PC-3 (cell line): ENCODE data around the gene ICAM1. TPM values are rescaled to one million over a fixed set of nuclear protein-coding genes. Genes with fewer than 3 reads are reported as not detected.
A peak's percentile ranks its signal among the peaks of the same experiment; 100 is the strongest.

Experiments used
- ATAC-seq: fragments of 200-7000 bp; cut with Tn5 transposase; 2 replicates; pipeline ENCODE4 v1.9.1; 2020; ENCODE audit warnings: mild to moderate bottlenecking, moderate library complexity
- BruUV-seq: library from RNA; stranded (reverse); fragments of 400-500 nt; replicated peaks from 2 replicates; lab custom pipeline; 2021; lab: Mats Ljungman, UMichigan
- CTCF ChIA-PET: fragments of 300-600 bp; sonication (Branson Sonifier 250); formaldehyde crosslinking; loops from one replicate; lab custom pipeline; 2022; ENCODE audit warnings: antibody characterized with exemption; lab: Charles Lee
- POLR2A ChIA-PET: fragments of 300-600 bp; sonication (Branson Sonifier 250); formaldehyde crosslinking; loops from one replicate; lab custom pipeline; 2022; ENCODE audit warnings: antibody characterized with exemption; ENCODE audit not compliant: unreplicated experiment; lab: Charles Lee
- DNase-seq: peaks from one replicate; pipeline ENCODE4 v3.0.0-alpha.2; 2015
- H2AFZ ChIP-seq: fragments of 300-600 bp; sonication (generic); 2 replicates; pipeline ENCODE4 v1.6.0; 2016; ENCODE audit warnings: antibody characterized with exemption, low read length
- H3F3A ChIP-seq: fragments of 300-600 bp; sonication (generic); one replicate; pipeline ENCODE4 v1.6.0; 2017; ENCODE audit warnings: antibody characterized with exemption, low read length, control low read depth, mild to moderate bottlenecking; ENCODE audit not compliant: unreplicated experiment
- H3K27ac ChIP-seq: fragments of 300-600 bp; sonication (generic); 2 replicates; pipeline ENCODE4 v1.5.1; 2016; ENCODE audit warnings: mild to moderate bottlenecking, low read length
- H3K27me3 ChIP-seq: fragments of 300-600 bp; sonication (generic); 2 replicates; pipeline ENCODE4 v1.6.1; 2016; ENCODE audit warnings: low read length, mixed read lengths
- H3K36me3 ChIP-seq: fragments of 300-600 bp; sonication (generic); 2 replicates; pipeline ENCODE4 v1.6.1; 2016; ENCODE audit warnings: low read depth, mixed run types, low read length, mixed read lengths
- H3K4me1 ChIP-seq: fragments of 300-600 bp; sonication (generic); 2 replicates; pipeline ENCODE4 v1.5.1; 2016; ENCODE audit warnings: low read length; ENCODE audit not compliant: insufficient read depth
- H3K4me2 ChIP-seq: fragments of 300-600 bp; sonication (generic); 2 replicates; pipeline ENCODE4 v1.6.0; 2016; ENCODE audit warnings: low read length
- H3K4me3 ChIP-seq: fragments of 300-600 bp; sonication (generic); 2 replicates; pipeline ENCODE4 v1.5.1; 2016; ENCODE audit warnings: mild to moderate bottlenecking, low read length, mixed read lengths
- H3K79me2 ChIP-seq: fragments of 300-600 bp; sonication (generic); 2 replicates; pipeline ENCODE4 v1.6.1; 2017; ENCODE audit warnings: low read length, mixed read lengths
- H3K9ac ChIP-seq: fragments of 300-600 bp; sonication (generic); 2 replicates; pipeline ENCODE4 v1.6.0; 2016; ENCODE audit warnings: mild to moderate bottlenecking, low read length
- H3K9me2 ChIP-seq: fragments of 300-600 bp; sonication (generic); replicated peaks from 2 replicates; pipeline ENCODE4 v1.6.1; 2016; ENCODE audit warnings: mixed run types, low read length, mixed read lengths
- H3K9me3 ChIP-seq: fragments of 300-600 bp; sonication (generic); 2 replicates; pipeline ENCODE4 v1.6.1; 2016; ENCODE audit warnings: low read length, mixed read lengths
- H4K20me1 ChIP-seq: fragments of 300-600 bp; sonication (generic); 2 replicates; pipeline ENCODE4 v1.6.1; 2016; ENCODE audit warnings: low read length, mixed read lengths
- EZH2 ChIP-seq: fragments of 300-600 bp; sonication (generic); IDR thresholded peaks from one replicate; pipeline ENCODE4 v1.6.1; 2017; ENCODE audit warnings: antibody characterized with exemption, mild to moderate bottlenecking, low read length; ENCODE audit not compliant: unreplicated experiment
- EZH2phosphoT487 ChIP-seq: fragments of 300-600 bp; sonication (generic); IDR thresholded peaks from 2 replicates; pipeline ENCODE4 v1.6.1; 2018; ENCODE audit warnings: mild to moderate bottlenecking, antibody characterized with exemption, low read length, borderline replicate concordance
- intact Hi-C: fragments of 100-400 bp; cut with micrococcal nuclease; formaldehyde crosslinking; loops from 2 replicates; pipeline ENCODE4 v1.9.0; 2023
- total RNA-seq: library from RNA; depleted of rRNA; stranded (reverse); fragments of >200 nt; gene quantifications from 2 replicates; pipeline ENCODE4 v1.2.3, GENCODE V29; 2014
- TF ChIP-seq, protein P1 (sequence below): fragments of 300-600 bp; sonication (generic); conservative IDR thresholded peaks from 2 replicates; pipeline ENCODE4 v1.5.1; 2017; ENCODE audit warnings: antibody characterized with exemption, low read depth, mild to moderate bottlenecking, low read length

Gene ICAM1
- total RNA-seq, 1 experiment from 2014 or later, result 15.3 TPM

DNA sequence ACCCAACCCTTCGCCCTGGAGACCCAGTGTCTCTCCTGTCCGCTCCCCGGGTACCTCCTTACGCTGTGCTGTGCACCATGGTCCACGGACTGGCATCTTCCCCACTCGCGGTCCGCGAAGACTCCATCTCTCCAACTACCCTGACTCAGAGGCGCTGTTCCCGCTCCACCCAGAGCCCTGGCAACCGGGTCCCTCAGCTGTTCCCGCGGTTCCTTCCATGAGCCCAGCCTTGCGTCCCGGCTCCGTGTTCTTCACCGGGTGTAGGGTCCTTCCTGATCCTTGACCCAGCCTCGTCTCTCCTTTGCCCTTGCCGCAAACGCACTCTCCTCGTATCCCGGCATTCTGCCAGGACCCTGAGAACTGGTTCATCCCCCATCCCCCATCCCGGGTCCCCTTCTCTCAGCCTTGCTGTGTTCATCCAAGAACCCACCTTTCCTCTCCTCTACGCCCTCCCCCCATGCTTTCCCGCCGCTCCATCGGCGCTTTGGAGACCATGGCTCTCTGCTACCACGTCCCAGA, 19.5 kb downstream of the ICAM1 start:
- intact Hi-C loops, result no loop called here
- H3K27me3 ChIP-seq, result peaks cover 19% of the 10 kb centered on the region; the same call in 1 of the 2 replicates
- peak; percentile 2; the same call in 1 of the 2 replicates for ATAC-seq
- H3F3A ChIP-seq, result no peaks in the 10 kb centered on the region
- ChIA-PET CTCF (interaction anchor here (1.3 to 2.1 kb wide), 2 partner anchors 20 to 98 kb away, joined by 5 to 12 read pairs; partner anchors contain the start of gene ICAM1), POLR2A (no interaction called here)
- H3K79me2 ChIP-seq, result no peaks in the 10 kb centered on the region
- H3K27ac ChIP-seq, result no peak overlapping the region
- H2AFZ ChIP-seq, result peak overlapping the region; percentile 80
- TF ChIP-seq, protein P1, sequence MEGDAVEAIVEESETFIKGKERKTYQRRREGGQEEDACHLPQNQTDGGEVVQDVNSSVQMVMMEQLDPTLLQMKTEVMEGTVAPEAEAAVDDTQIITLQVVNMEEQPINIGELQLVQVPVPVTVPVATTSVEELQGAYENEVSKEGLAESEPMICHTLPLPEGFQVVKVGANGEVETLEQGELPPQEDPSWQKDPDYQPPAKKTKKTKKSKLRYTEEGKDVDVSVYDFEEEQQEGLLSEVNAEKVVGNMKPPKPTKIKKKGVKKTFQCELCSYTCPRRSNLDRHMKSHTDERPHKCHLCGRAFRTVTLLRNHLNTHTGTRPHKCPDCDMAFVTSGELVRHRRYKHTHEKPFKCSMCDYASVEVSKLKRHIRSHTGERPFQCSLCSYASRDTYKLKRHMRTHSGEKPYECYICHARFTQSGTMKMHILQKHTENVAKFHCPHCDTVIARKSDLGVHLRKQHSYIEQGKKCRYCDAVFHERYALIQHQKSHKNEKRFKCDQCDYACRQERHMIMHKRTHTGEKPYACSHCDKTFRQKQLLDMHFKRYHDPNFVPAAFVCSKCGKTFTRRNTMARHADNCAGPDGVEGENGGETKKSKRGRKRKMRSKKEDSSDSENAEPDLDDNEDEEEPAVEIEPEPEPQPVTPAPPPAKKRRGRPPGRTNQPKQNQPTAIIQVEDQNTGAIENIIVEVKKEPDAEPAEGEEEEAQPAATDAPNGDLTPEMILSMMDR, result no peak
- TF ChIP-seq EZH2, result no peak
- H3K36me3 ChIP-seq, result no peaks in the 10 kb centered on the region
- H3K9ac ChIP-seq, result no peak overlapping the region
- BruUV-seq, result no TSS peak
- H3K4me3 ChIP-seq, result peak overlapping the region; percentile 69
- peak overlapping the region; percentile 95 for H3K4me2 ChIP-seq
- H4K20me1 ChIP-seq, result no peaks in the 10 kb centered on the region
- H3K9me3 ChIP-seq, result no peaks in the 10 kb centered on the region
- peak; percentile 34 for DNase-seq
- H3K9me2 ChIP-seq, result no peaks in the 10 kb centered on the region
- peaks cover 29% of the 10 kb centered on the region for H3K4me1 ChIP-seq

DNA sequence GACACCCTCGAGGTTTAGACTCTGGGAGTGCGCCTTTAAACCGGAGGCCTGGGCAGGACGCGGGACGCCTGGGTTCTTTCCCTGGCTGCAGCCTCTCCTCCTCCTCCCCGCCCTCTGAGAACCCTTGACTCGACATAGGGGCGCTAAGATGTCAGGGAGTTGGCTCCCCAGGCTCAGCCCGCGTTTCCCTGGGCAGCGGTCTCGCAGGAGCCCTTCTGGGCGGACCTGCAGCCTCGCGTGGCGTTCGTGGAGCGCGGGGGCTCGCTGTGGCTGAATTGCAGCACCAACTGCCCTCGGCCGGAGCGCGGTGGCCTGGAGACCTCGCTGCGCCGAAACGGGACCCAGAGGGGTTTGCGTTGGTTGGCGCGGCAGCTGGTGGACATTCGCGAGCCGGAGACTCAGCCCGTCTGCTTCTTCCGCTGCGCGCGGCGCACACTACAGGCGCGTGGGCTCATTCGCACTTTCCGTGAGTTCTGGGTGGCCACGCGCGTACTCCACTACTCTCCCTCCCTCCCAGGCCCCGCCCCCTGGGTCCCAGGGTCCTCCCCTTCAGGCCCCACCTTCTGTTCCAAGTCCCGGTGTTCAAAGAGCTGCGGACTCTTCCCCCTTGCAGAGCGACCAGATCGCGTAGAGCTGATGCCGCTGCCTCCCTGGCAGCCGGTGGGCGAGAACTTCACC, 20.1 kb downstream of the ICAM1 start:
- Histone ChIP-seq H3K9me3 (no peaks in the 10 kb centered on the region), H3K9me2 (no peaks in the 10 kb centered on the region), H3K79me2 (no peaks in the 10 kb centered on the region), H3K36me3 (no peaks in the 10 kb centered on the region), H3K4me2 (peak overlapping the region; percentile 95), H4K20me1 (no peaks in the 10 kb centered on the region), H2AFZ (peak overlapping the region; percentile 80), H3F3A (no peaks in the 10 kb centered on the region), H3K4me1 (peaks cover 29% of the 10 kb centered on the region), H3K4me3 (peak overlapping the region; percentile 69), H3K27me3 (peaks cover 19% of the 10 kb centered on the region; the same call in 1 of the 2 replicates), H3K9ac (no peak overlapping the region), H3K27ac (no peak overlapping the region)
- BruUV-seq, result no TSS peak
- intact Hi-C loops, result no loop called here
- ChIA-PET POLR2A (interaction anchor here (0.6 kb wide), 2 partner anchors 43 to 89 kb away, joined by 6 to 10 read pairs; partner anchors contain the start of gene TYK2), CTCF (interaction anchor here (0.8 to 2.1 kb wide), 4 partner anchors 21 to 100 kb away, joined by 3 to 12 read pairs (median 4); partner anchors contain the start of gene ICAM1)
- TF ChIP-seq, protein P1, result no peak
- TF ChIP-seq EZH2phosphoT487 (no peak), EZH2 (no peak)
- DNase-seq (peak; percentile 56), ATAC-seq (peak; percentile 45)
